ENCODE data around the gene RAI1. TPM values are rescaled to one million over a fixed set of nuclear protein-coding genes. Genes with fewer than 3 reads are reported as not detected.
A peak's percentile ranks its signal among the peaks of the same experiment; 100 is the strongest.

RAI1 gene
- polyA plus RNA-seq, 2 of the 4 experiments (the other 2 are of a cell fraction): 3.5 to 23.8 TPM

GRCh38 chr17:17685775-17686291 lies 4.6 kb downstream of the RAI1 start:
- peak overlapping the region; percentile 23; the same call in 2 of the 3 replicates for H3K4me3 ChIP-seq
- ATAC-seq: peak; percentile 3 to 36; a peak in 4 of 6 replicates
- DNase-seq (ENCODE audit: low read depth in 1 of 2, low spot score in 1 of 2): peak; percentile 66 to 67

DNA sequence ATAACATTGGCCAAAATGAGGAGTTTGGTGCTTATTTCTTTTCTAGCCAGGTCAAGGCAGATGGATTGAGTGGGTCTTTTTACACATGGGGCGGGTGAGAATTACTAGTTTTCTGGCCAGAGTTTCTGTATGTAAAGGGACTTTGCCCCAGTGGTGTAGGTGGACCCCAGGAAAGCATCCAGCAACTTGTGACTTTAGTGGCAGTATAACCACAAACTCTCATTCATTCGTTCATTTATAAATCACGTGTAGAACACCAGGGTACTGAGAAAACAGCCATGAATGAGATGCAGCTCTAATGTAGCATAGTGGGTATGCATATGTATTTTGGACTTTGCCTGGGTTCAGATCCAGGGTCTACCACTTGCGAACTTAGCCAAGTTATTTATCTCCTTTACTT lies 8.1 kb downstream of the RAI1 start:
- ChIA-PET CTCF (interaction anchor here (1.2 to 11.1 kb wide), 3 partner anchors 7 to 123 kb away, joined by 3 to 112 read pairs (median 8); partner anchors contain the start of gene RAI1), POLR2A (no interaction called here)
- FAIRE-seq: no peak
- TF ChIP-seq SMC3 (IDR thresholded peaks at IDR 0.05): no peak
- TF ChIP-seq NPAS2 (CRISPR knock-in tag; IDR thresholded peaks at IDR 0.05; ENCODE audit: borderline replicate concordance): no peak
- no peak for TF ChIP-seq HES2 (IDR thresholded peaks at IDR 0.05)
- no peak for TF ChIP-seq NFE2L2 (conservative IDR thresholded peaks at IDR 0.05; ENCODE audit: low read length)
- TF ChIP-seq EP300 (IDR thresholded peaks at IDR 0.05): no peak
- TF ChIP-seq HOXB13 (CRISPR knock-in tag; IDR thresholded peaks at IDR 0.05; ENCODE audit: low read depth): no peak
- no peak for TF ChIP-seq ELK1 (IDR thresholded peaks at IDR 0.05; ENCODE audit: low read depth, low read length)
- TF ChIP-seq USF2 (IDR thresholded peaks at IDR 0.05): no peak
- TF ChIP-seq MYC (IDR thresholded peaks at IDR 0.05; ENCODE audit: borderline replicate concordance, low read length): no peak
- no peak for TF ChIP-seq CEBPB (IDR thresholded peaks at IDR 0.05)
- no peak for TF ChIP-seq ATOH8 (CRISPR knock-in tag; IDR thresholded peaks at IDR 0.05; ENCODE audit: low read depth)
- no peak for TF ChIP-seq POLR2A (IDR thresholded peaks at IDR 0.05; ENCODE audit: low read length)
- TF ChIP-seq, protein P1, sequence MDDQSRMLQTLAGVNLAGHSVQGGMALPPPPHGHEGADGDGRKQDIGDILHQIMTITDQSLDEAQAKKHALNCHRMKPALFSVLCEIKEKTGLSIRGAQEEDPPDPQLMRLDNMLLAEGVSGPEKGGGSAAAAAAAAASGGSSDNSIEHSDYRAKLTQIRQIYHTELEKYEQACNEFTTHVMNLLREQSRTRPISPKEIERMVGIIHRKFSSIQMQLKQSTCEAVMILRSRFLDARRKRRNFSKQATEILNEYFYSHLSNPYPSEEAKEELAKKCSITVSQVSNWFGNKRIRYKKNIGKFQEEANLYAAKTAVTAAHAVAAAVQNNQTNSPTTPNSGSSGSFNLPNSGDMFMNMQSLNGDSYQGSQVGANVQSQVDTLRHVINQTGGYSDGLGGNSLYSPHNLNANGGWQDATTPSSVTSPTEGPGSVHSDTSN (IDR thresholded peaks at IDR 0.05): no peak
- no peak for TF ChIP-seq NR3C1 (IDR thresholded peaks at IDR 0.05)

More at GRCh38 chr17:17685775-17686291, 4.6 kb downstream of the RAI1 start:
- FAIRE-seq: no peak
- H3K4me2 ChIP-seq: peak overlapping the region; percentile 84
- 0% methylated on average over 14 of the region's 14 CpGs for WGBS (ENCODE audit: missing lambda C conversion rate)
- H3K9me3 ChIP-seq: no peaks in the 10 kb centered on the region
- POLR2A ChIA-PET: no interaction called here
- peaks cover 73% of the 10 kb centered on the region for H3K4me1 ChIP-seq
- CTCF ChIA-PET: interaction anchor here (1.5 to 8.9 kb wide), 3 partner anchors 8 to 174 kb away, joined by 4 to 112 read pairs (median 73); no protein-coding TSS in a partner anchor
- H3K27ac ChIP-seq: peak overlapping the region; percentile 84 to 88
- peak; percentile 41; the same call in 1 of the 2 replicates for TF ChIP-seq FOSL2 (IDR thresholded peaks at IDR 0.05)
- peak; percentile 90 for TF ChIP-seq FOSL2 (CRISPR knock-in tag; IDR thresholded peaks at IDR 0.05)
- TF ChIP-seq TFCP2L1 (CRISPR knock-in tag; IDR thresholded peaks at IDR 0.05): no peak
- TF ChIP-seq POLR2AphosphoS2 (conservative IDR thresholded peaks at IDR 0.05; ENCODE audit: low read length): no peak; the same call in 1 of the 2 replicates
- TF ChIP-seq RNF2 (IDR thresholded peaks at IDR 0.05; ENCODE audit: borderline replicate concordance, low read depth): no peak
- TF ChIP-seq, protein P2, sequence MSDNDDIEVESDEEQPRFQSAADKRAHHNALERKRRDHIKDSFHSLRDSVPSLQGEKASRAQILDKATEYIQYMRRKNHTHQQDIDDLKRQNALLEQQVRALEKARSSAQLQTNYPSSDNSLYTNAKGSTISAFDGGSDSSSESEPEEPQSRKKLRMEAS (IDR thresholded peaks at IDR 0.05): peak; percentile 95
- TF ChIP-seq GATA3 (IDR thresholded peaks at IDR 0.05; ENCODE audit: borderline replicate concordance): peak; percentile 31; the same call in 1 of the 2 replicates
- TF ChIP-seq HES2 (IDR thresholded peaks at IDR 0.05): no peak
- no peak for TF ChIP-seq CHD2 (IDR thresholded peaks at IDR 0.05; ENCODE audit: low read length, partially characterized antibody)
- no peak for TF ChIP-seq ESRRA (IDR thresholded peaks at IDR 0.05; ENCODE audit: borderline replicate concordance, low read length)
- TF ChIP-seq USF2 (IDR thresholded peaks at IDR 0.05): no peak
- TF ChIP-seq ELK1 (IDR thresholded peaks at IDR 0.05; ENCODE audit: low read depth, low read length): no peak
- peak; percentile 58; the same call in 1 of the 2 replicates for TF ChIP-seq E2F6 (IDR thresholded peaks at IDR 0.05; ENCODE audit: borderline replicate concordance, low read depth)
- no peak for TF ChIP-seq HEYL (CRISPR knock-in tag; IDR thresholded peaks at IDR 0.05)
- TF ChIP-seq NPAS2 (CRISPR knock-in tag; IDR thresholded peaks at IDR 0.05; ENCODE audit: borderline replicate concordance): no peak
- TF ChIP-seq ZSCAN20 (CRISPR knock-in tag; IDR thresholded peaks at IDR 0.05): no peak
- TF ChIP-seq EP300 (IDR thresholded peaks at IDR 0.05): no peak
- no peak for TF ChIP-seq CHD4 (IDR thresholded peaks at IDR 0.05; ENCODE audit: borderline replicate concordance)
- no peak for TF ChIP-seq TP53 (CRISPR knock-in tag; IDR thresholded peaks at IDR 0.05)

More for the DNA sequence above, 8.1 kb downstream of the RAI1 start:
- Histone ChIP-seq H3K4me2 (no peak overlapping the region), H3K4me1 (peaks cover 96% of the 10 kb centered on the region), H3K4me3 (no peak overlapping the region), H3K9me3 (no peaks in the 10 kb centered on the region), H3K27ac (peak overlapping the region in 1 of 2 experiments; percentile 97; a peak in 2 of 6 replicates)
- DNase-seq (ENCODE audit: low read depth in 1 of 2, low spot score in 1 of 2) (no peak), ATAC-seq (no peak)
- WGBS (ENCODE audit: missing lambda C conversion rate): 93% methylated on average over 4 of the region's 4 CpGs

Measured in A549 (cell line).